Smooth muscle cell of the brain vasculature (primary cell): Measurements from ENCODE around the gene IGF1R.

Experiments
- DNase-seq: peaks from one replicate; pipeline ENCODE4 v3.0.0-alpha.2; 2012; ENCODE audit warnings: low read depth, low spot score

The IGF1R gene

GRCh38 chr15:98884894-98885293 is 236.6 kb downstream of the IGF1R start:
- no peak for DNase-seq

- DNase-seq: no peak
Observed at GRCh38 chr15:98887976-98888375, 239.6 kb downstream of the IGF1R start.

- DNase-seq: no peak
Observed at GRCh38 chr15:98888820-98889479, 240.6 kb downstream of the IGF1R start.

- DNase-seq: no peak
Observed at GRCh38 chr15:98889930-98890695, 241.8 kb downstream of the IGF1R start.

- DNase-seq: no peak
Observed at GRCh38 chr15:98891301-98891700, 243.0 kb downstream of the IGF1R start.

- DNase-seq: no peak
Observed at GRCh38 chr15:98893401-98893800, 245.1 kb downstream of the IGF1R start.

- no peak for DNase-seq
Observed at GRCh38 chr15:98894312-98894711, 246.0 kb downstream of the IGF1R start.

- no peak for DNase-seq
Observed at GRCh38 chr15:98896002-98896721, 247.8 kb downstream of the IGF1R start.

- peak; percentile 93 for DNase-seq
Observed at GRCh38 chr15:98896802-98897732, 248.7 kb downstream of the IGF1R start.

- no peak for DNase-seq
Observed at GRCh38 chr15:98898122-98898521, 249.8 kb downstream of the IGF1R start.

GRCh38 chr15:98899272-98900021 is 251.1 kb downstream of the IGF1R start:
- no peak for DNase-seq

- DNase-seq: no peak
Observed at GRCh38 chr15:98900356-98900755, 252.0 kb downstream of the IGF1R start.

GRCh38 chr15:98901434-98902072 is 253.2 kb downstream of the IGF1R start:
- DNase-seq: no peak

- DNase-seq: no peak
Observed at GRCh38 chr15:98902931-98903330, 254.6 kb downstream of the IGF1R start.

- no peak for DNase-seq
Observed at GRCh38 chr15:98903377-98904018, 255.2 kb downstream of the IGF1R start.

GRCh38 chr15:98904544-98904943 is 256.2 kb downstream of the IGF1R start:
- no peak for DNase-seq

GRCh38 chr15:98905963-98906711 is 257.8 kb downstream of the IGF1R start:
- no peak for DNase-seq

- no peak for DNase-seq
Observed at GRCh38 chr15:98906712-98907083, 258.4 kb downstream of the IGF1R start.

GRCh38 chr15:98907927-98908471 is 259.7 kb downstream of the IGF1R start:
- no peak for DNase-seq
